IPS DF 6.9 (cell line): ENCODE results near the gene PCDHB16.
"Not testable (repeated sequence)": the region's sequence is repeated elsewhere in the genome, so short reads cannot be mapped to it uniquely, and the experiment has no call there.

ENCODE experiments used
- DNase-seq: peaks from one replicate; pipeline ENCODE4 v3.0.0-alpha.2; 2013; ENCODE audit warnings: low read depth, low spot score
- H3K27ac ChIP-seq: one replicate; pipeline ENCODE4 v1.5.1; 2013; ENCODE audit warnings: low read length, control low read depth
- H3K27me3 ChIP-seq: 2 replicates; pipeline ENCODE4 v1.6.1; 2013; ENCODE audit warnings: mild to moderate bottlenecking, low read length; ENCODE audit not compliant: control insufficient read depth, insufficient read depth
- H3K36me3 ChIP-seq: 2 replicates; pipeline ENCODE4 v1.6.1; 2013; ENCODE audit warnings: low read length; ENCODE audit not compliant: control insufficient read depth, insufficient read depth
- H3K4me1 ChIP-seq: 2 replicates; pipeline ENCODE4 v1.6.1; 2013; ENCODE audit warnings: low read length; ENCODE audit not compliant: control insufficient read depth, insufficient read depth
- H3K4me3 ChIP-seq: 2 replicates; pipeline ENCODE4 v1.5.1; 2013; ENCODE audit warnings: mild to moderate bottlenecking, low read length
- H3K9me3 ChIP-seq: 2 replicates; pipeline ENCODE4 v1.6.1; 2013; ENCODE audit warnings: low read length, inconsistent platforms; ENCODE audit not compliant: control insufficient read depth, insufficient read depth
- WGBS: extraction: QIAGEN DNeasy Blood & Tissue Kit; methylation state at CpG from one replicate; pipeline ENCODE4 v1.1.7; 2013; ENCODE audit warnings: mixed read lengths, missing lambda C conversion rate; ENCODE audit not compliant: insufficient read length, insufficient coverage; 5-methylcytosine and 5-hydroxymethylcytosine counted together

PCDHB16 gene

DNA sequence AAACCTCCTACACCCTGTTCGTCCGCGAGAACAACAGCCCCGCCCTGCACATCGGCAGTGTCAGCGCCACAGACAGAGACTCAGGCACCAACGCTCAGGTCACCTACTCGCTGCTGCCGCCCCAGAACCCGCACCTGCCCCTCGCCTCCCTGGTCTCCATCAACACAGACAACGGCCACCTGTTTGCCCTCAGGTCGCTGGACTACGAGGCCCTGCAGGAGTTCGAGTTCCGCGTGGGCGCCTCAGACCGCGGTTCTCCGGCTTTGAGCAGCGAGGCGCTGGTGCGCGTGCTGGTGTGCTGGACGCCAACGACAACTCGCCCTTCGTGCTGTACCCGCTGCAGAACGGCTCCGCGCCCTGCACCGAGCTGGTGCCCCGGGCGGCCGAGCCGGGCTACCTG, 24.8 kb upstream of the PCDHB16 start:
- H3K4me1 ChIP-seq, H3K27me3 ChIP-seq, DNase-seq, H3K36me3 ChIP-seq, H3K4me3 ChIP-seq, H3K27ac ChIP-seq, H3K9me3 ChIP-seq: not testable (repeated sequence)
- WGBS = no CpG with 5 or more reads among the region's 38 CpGs

DNA sequence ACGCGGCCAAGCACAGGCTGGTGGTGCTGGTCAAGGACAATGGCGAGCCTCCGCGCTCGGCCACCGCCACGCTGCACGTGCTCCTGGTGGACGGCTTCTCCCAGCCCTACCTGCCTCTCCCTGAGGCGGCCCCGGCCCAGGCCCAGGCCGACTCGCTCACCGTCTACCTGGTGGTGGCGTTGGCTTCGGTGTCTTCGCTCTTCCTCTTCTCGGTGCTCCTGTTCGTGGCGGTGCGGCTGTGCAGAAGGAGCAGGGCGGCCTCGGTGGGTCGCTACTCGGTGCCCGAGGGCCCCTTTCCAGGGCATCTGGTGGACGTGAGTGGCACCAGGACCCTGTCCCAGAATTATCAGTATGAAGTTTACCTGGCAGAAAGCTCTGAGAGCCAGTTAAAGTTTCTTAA, 24.3 kb upstream of the PCDHB16 start:
- H3K27me3 ChIP-seq, H3K27ac ChIP-seq, H3K9me3 ChIP-seq, H3K36me3 ChIP-seq, H3K4me3 ChIP-seq, DNase-seq, H3K4me1 ChIP-seq: not testable (repeated sequence)
- WGBS = no CpG with 5 or more reads among the region's 28 CpGs

DNA sequence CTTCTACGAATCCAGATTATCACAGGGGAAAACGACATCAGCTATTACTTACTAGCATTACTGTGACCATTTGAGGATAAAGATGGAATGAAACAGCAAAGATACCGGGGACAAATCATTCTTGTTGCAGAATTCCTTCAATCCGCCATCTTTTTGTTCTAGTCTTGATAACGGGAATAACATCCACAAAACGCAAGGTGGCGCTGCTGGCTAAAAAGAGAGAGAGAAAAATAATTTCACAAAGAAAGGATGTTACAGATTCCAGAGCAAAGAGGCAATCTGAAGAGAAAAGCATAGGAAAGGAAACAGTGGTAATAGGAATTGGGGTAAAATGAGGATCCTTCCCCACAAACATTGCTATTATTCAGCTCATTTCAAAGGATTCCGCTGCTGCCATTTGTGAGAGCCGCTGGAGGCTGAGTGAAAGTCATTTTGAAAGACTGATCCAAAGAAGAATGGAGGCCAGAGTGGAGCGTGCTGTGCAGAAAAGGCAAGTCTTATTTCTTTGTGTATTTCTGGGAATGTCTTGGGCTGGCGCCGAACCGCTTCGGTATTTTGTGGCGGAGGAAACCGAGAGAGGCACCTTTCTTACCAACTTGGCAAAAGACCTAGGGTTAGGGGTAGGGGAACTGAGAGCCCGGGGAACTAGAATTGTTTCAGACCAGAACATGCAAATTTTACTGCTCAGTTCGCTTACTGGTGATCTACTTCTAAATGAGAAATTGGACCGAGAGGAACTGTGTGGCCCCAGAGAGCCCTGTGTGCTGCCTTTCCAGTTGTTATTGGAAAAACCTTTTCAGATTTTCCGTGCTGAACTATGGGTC, 9.6 kb upstream of the PCDHB16 start, which contains the start of gene PCDHB7:
PCDHB7 (plus strand) TSS at position 264 of the 824 bp plus-strand sequence; CDS start at position 456, 192 bp downstream.
- H3K4me3 ChIP-seq = no peak within 1 kb of the TSS
- no peaks in the 10 kb centered on the region for H3K36me3 ChIP-seq
- no peak within 1 kb of the TSS for H3K27ac ChIP-seq
- peak; percentile 50 for DNase-seq
- no CpG with 5 or more reads among the region's 20 CpGs for WGBS
- H3K27me3 ChIP-seq = no peaks in the 10 kb centered on the region
- H3K4me1 ChIP-seq = no peaks in the 10 kb centered on the region
- H3K9me3 ChIP-seq = no peaks in the 10 kb centered on the region

DNA sequence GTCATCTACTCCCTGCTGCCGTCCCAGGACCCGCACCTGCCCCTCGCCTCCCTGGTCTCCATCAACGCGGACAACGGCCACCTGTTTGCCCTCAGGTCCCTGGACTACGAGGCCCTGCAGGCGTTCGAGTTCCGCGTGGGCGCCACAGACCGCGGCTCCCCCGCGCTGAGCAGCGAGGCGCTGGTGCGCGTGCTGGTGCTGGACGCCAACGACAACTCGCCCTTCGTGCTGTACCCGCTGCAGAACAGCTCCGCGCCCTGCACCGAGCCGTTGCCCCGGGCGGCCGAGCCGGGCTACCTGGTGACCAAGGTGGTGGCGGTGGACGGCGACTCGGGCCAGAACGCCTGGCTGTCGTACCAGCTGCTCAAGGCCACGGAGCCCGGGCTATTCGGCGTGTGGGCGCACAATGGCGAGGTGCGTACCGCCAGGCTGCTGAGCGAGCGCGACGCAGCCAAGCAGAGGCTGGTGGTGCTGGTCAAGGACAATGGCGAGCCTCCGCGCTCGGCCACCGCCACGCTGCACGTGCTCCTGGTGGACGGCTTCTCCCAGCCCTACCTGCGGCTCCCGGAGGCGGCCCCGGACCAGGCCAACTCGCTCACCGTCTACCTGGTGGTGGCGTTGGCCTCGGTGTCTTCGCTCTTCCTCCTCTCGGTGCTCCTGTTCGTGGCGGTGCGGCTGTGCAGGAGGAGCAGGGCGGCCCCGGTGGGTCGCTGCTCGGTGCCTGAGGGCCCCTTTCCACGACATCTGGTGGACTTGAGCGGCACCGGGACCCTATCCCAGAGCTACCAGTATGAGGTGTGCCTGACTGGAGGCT, 7.7 kb upstream of the PCDHB16 start:
- H3K9me3 ChIP-seq, H3K27me3 ChIP-seq, H3K36me3 ChIP-seq, DNase-seq, H3K4me3 ChIP-seq, H3K27ac ChIP-seq, H3K4me1 ChIP-seq: not testable (repeated sequence)
- no CpG with 5 or more reads among the region's 79 CpGs for WGBS

DNA sequence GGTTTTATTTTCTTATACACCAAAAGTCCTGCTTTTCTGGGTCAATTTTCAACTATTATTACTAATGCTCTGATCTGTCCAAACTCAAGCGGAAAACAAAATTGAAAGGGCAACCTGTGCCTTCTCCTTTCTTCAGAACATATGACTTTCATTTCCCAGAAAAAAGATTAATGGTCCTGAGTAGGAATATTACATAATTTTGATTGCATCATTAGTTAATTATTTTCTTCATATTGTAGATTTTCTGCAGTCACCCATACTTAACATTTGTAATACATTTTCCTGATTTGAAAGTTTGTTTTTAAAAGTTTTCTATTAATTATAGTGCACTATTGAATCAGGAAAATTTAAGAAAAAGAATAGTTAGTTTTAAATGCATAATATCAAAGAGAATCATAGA, 6.3 kb upstream of the PCDHB16 start:
- DNase-seq = no peak
- no CpG with 5 or more reads among the region's 1 CpG for WGBS
- no peaks in the 10 kb centered on the region for H3K9me3 ChIP-seq
- no peaks in the 10 kb centered on the region for H3K27me3 ChIP-seq
- no peaks in the 10 kb centered on the region for H3K36me3 ChIP-seq
- no peak overlapping the region for H3K4me3 ChIP-seq
- H3K4me1 ChIP-seq = no peaks in the 10 kb centered on the region
- no peak overlapping the region for H3K27ac ChIP-seq

DNA sequence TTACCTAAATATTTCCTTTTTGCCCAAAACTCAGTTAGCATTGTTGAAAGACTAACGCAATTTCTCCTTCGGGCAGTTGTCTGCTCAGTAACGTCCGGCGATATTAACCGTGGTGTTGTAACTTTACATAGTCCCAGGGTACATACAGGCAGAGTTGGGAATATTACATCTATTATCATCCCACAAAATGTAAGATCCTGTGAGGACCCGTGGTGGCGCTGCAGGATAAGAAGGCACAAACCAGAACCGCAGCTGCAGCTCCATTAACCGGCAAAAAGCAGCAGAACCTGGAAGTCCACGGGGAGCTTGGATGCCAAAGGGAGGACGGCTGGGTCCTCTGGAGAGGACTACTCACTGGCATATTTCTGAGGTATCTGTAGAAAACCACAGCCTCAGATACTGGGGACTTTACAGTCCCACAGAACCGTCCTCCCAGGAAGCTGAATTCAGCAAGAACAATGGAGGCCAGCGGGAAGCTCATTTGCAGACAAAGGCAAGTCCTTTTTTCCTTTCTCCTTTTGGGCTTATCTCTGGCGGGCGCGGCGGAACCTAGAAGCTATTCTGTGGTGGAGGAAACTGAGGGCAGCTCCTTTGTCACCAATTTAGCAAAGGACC, 4.5 kb upstream of the PCDHB16 start, which contains the start of gene PCDHB8:
PCDHB8 (plus strand) TSS at position 214 of the 615 bp plus-strand sequence; CDS start at position 459, 245 bp downstream.
- not testable (repeated sequence) for H3K9me3 ChIP-seq, DNase-seq, H3K27ac ChIP-seq, H3K4me3 ChIP-seq, H3K4me1 ChIP-seq, H3K36me3 ChIP-seq, H3K27me3 ChIP-seq
- WGBS = no CpG with 5 or more reads among the region's 18 CpGs

DNA sequence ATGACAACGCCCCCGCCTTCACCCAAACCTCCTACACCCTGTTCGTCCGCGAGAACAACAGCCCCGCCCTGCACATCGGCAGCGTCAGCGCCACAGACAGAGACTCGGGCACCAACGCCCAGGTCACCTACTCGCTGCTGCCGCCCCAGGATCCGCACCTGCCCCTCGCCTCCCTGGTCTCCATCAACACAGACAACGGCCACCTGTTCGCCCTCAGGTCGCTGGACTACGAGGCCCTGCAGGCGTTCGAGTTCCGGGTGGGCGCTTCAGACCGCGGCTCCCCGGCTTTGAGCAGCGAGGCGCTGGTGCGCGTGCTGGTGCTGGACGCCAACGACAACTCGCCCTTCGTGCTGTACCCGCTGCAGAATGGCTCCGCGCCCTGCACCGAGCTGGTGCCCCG, 2.8 kb upstream of the PCDHB16 start:
- not testable (repeated sequence) for H3K4me3 ChIP-seq, H3K9me3 ChIP-seq, H3K27ac ChIP-seq, H3K4me1 ChIP-seq, H3K27me3 ChIP-seq, DNase-seq, H3K36me3 ChIP-seq
- WGBS = no CpG with 5 or more reads among the region's 39 CpGs

DNA sequence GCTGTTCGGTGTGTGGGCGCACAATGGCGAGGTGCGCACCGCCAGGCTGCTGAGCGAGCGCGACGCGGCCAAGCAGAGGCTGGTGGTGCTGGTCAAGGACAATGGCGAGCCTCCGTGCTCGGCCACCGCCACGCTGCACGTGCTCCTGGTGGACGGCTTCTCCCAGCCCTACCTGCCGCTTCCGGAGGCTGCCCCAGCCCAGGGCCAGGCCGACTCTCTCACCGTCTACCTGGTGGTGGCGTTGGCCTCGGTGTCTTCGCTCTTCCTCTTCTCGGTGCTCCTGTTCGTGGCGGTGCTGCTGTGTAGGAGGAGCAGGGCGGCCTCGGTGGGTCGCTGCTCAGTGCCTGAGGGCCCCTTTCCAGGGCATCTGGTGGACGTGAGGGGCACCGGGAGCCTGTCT, 2.3 kb upstream of the PCDHB16 start:
- DNase-seq, H3K27ac ChIP-seq, H3K9me3 ChIP-seq, H3K36me3 ChIP-seq, H3K4me3 ChIP-seq, H3K4me1 ChIP-seq, H3K27me3 ChIP-seq: not testable (repeated sequence)
- no CpG with 5 or more reads among the region's 32 CpGs for WGBS

DNA sequence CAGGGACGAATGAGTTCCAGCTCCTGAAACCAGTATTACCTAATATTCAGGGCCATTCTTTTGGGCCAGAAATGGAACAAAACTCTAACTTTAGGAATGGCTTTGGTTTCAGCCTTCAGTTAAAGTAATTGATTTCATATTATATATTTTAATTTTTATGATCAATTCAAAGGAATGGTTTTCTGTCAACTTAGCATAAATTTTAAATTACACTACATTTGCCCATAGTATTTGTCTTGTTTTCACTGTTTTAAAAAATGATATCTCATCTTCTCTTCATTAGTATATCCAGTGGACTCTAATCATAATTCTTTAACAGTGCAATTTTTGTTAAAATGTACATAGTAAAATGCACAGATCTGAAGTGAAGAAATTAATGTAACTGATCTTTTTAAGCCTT, 1.9 kb upstream of the PCDHB16 start:
- no peak for DNase-seq
- Histone ChIP-seq H3K27me3 (no peaks in the 10 kb centered on the region), H3K9me3 (no peaks in the 10 kb centered on the region; the same call in 1 of the 2 replicates), H3K27ac (no peak overlapping the region), H3K36me3 (no peaks in the 10 kb centered on the region), H3K4me1 (no peaks in the 10 kb centered on the region), H3K4me3 (no peak overlapping the region)
- no CpG with 5 or more reads among the region's 1 CpG for WGBS

DNA sequence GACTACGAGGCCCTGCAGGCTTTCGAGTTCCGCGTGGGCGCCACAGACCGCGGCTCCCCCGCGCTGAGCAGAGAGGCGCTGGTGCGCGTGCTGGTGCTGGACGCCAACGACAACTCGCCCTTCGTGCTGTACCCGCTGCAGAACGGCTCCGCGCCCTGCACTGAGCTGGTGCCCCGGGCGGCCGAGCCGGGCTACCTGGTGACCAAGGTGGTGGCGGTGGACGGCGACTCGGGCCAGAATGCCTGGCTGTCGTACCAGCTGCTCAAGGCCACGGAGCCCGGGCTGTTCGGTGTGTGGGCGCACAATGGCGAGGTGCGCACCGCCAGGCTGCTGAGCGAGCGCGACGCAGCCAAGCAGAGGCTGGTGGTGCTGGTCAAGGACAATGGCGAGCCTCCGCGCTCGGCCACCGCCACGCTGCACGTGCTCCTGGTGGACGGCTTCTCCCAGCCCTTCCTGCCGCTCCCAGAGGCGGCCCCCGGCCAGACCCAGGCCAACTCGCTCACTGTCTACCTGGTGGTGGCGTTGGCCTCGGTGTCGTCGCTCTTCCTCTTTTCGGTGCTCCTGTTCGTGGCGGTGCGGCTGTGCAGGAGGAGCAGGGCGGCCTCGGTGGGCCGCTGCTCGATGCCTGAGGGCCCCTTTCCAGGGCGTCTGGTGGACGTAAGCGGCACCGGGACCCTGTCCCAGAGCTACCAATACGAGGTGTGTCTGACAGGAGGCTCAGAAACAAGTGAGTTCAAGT, 2.1 kb downstream of the PCDHB16 start:
- not testable (repeated sequence) for H3K36me3 ChIP-seq, H3K4me1 ChIP-seq, DNase-seq, H3K27ac ChIP-seq, H3K27me3 ChIP-seq, H3K4me3 ChIP-seq, H3K9me3 ChIP-seq
- no CpG with 5 or more reads among the region's 69 CpGs for WGBS
